ENCODE data around the gene AOPEP. TPM values are rescaled to one million over a fixed set of nuclear protein-coding genes. Genes with fewer than 3 reads are reported as not detected.

AOPEP gene
- total and polyA plus RNA-seq, 2 of the 13 experiments (the other 11 are each of a cell fraction or from before 2014, with no cell fraction given) = 22.2 to 41.6 TPM

- TF ChIP-seq TCF12 (IDR thresholded peaks at IDR 0.05) (no peak), TCF12 (CRISPR knock-in tag; IDR thresholded peaks at IDR 0.05) (0 out of 2 replicates have a peak, but pooled peaks have one; percentile 57), ZC3H4 (CRISPR knock-in tag; IDR thresholded peaks at IDR 0.05; ENCODE audit: borderline replicate concordance) (no peak), SKI (IDR thresholded peaks at IDR 0.05; ENCODE audit: partially characterized antibody) (peak; percentile 74), ZNF432 (CRISPR knock-in tag; IDR thresholded peaks at IDR 0.05; ENCODE audit: borderline replicate concordance) (no peak), ZNF883 (CRISPR knock-in tag; IDR thresholded peaks at IDR 0.05; ENCODE audit: not compliant biosample characterization) (no peak), NBN (conservative IDR thresholded peaks at IDR 0.05) (no peak), ZNF629 (CRISPR knock-in tag; conservative IDR thresholded peaks at IDR 0.05) (no peak), ZNF652 (CRISPR knock-in tag; IDR thresholded peaks at IDR 0.05; ENCODE audit: borderline replicate concordance, low read depth) (peak; percentile 21; the same call in 1 of the 2 replicates), SAP130 (CRISPR knock-in tag; IDR thresholded peaks at IDR 0.05; ENCODE audit: low read depth) (peak; percentile 94), HDAC6 (IDR thresholded peaks at IDR 0.05; ENCODE audit: low read depth, low read length) (no peak), ZBTB43 (CRISPR knock-in tag; conservative IDR thresholded peaks at IDR 0.05) (no peak), PHB2 (IDR thresholded peaks at IDR 0.05; ENCODE audit: partially characterized antibody) (no peak), MEF2D (CRISPR knock-in tag; IDR thresholded peaks at IDR 0.05) (no peak; the same call in 1 of the 2 replicates), ZNF138 (CRISPR knock-in tag; IDR thresholded peaks at IDR 0.05; ENCODE audit: low read depth) (no peak), ZNF768 (CRISPR knock-in tag; IDR thresholded peaks at IDR 0.05) (peak; percentile 67; the same call in 1 of the 2 replicates), KDM5A (IDR thresholded peaks at IDR 0.05; ENCODE audit: borderline replicate concordance, low read length) (no peak), ZNF546 (CRISPR knock-in tag; conservative IDR thresholded peaks at IDR 0.05) (no peak), PBX2 (CRISPR knock-in tag; IDR thresholded peaks at IDR 0.05) (peak; percentile 31; the same call in 1 of the 2 replicates), NAIF1 (CRISPR knock-in tag; IDR thresholded peaks at IDR 0.05; ENCODE audit: borderline replicate concordance) (no peak), RFXAP (CRISPR knock-in tag; IDR thresholded peaks at IDR 0.05; ENCODE audit: borderline replicate concordance) (no peak), ZNF580 (CRISPR knock-in tag; IDR thresholded peaks at IDR 0.05; ENCODE audit: borderline replicate concordance, low read depth) (no peak), ONECUT2 (CRISPR knock-in tag; IDR thresholded peaks at IDR 0.05) (no peak), JUN (CRISPR knock-in tag; IDR thresholded peaks at IDR 0.05) (no peak), TCF7L2 (IDR thresholded peaks at IDR 0.05; ENCODE audit: low read depth, low read length) (no peak), ZNF431 (CRISPR knock-in tag; IDR thresholded peaks at IDR 0.05; ENCODE audit: borderline replicate concordance, low read depth) (no peak), ZNF496 (CRISPR knock-in tag; IDR thresholded peaks at IDR 0.05; ENCODE audit: insufficient replicate concordance) (no peak)
Observed at GRCh38 chr9:94991961-94992907, 265.7 kb downstream of the AOPEP start (continued).
